Measurements from ENCODE around the gene WNT11. TPM values are rescaled to one million over a fixed set of nuclear protein-coding genes. Genes with fewer than 3 reads are reported as not detected.

WNT11 gene
- polyA plus RNA-seq, 1 donor from 2014 or later, result 2.3 TPM

DNA sequence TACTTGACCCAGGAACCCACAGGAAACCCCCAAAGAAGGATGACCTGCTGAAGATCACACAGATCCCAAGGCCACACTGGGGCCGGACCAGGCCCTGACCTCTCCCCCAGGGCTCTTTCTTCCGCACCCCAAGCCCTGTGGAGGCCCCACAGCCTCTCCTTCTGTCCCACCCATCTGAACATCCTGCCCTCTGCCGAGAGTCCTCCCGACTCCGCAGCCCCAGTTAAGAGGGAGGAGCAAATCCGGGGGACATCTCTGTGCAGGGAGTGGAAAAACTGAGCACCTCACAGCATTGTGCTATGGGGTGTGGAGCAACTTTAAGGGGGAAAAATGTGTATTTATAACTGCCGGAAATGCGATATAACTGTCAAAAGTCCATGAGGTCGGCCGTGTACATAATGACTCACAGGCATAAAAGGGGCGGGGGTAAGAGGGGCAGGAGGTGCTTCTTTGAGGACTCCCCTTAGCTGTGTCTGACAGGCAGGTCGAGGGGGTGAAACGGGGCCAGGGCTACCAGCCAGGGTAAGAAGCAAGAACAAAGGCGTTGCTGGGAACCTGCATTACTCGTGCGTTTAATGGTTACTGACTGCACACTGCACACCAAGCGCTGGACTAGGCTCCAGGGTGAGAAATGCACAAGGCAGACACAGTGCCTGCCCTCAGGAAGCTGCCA, 57.2 kb downstream of the WNT11 start:
- no peak overlapping the region for H2AFZ ChIP-seq (ENCODE audit: low read depth, low read length)
- no peaks in the 10 kb centered on the region for H3F3A ChIP-seq (ENCODE audit: insufficient read depth, low read length, poor library complexity, severe bottlenecking)

DNA sequence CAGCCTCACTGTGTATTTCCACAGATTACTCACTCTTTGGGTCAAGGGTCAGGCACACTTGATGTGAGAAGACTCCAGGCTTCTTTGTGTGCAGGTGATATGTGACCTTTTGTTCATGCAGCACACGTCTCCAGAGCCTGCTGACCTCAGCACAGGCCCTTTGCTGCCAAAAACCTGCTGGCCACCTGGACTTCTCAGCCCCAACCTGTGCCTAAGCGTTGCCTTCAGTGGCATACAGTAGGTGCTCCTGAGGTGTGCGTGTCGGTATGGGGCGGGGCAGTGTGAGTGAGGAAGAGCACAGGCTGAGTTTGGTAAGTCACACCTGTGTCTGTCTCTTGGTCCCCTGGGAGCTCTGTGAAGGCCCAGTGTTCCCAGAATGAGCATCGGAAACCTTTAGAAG, 58.1 kb downstream of the WNT11 start:
- Histone ChIP-seq H3K79me2 (replicated peaks; ENCODE audit: insufficient read depth, low read length) (no peaks in the 10 kb centered on the region), H2AFZ (ENCODE audit: low read depth, low read length) (no peak overlapping the region), H3K9me2 (ENCODE audit: insufficient read depth, low read length) (no peaks in the 10 kb centered on the region), H3K4me3 (ENCODE audit: low read length) (no peak overlapping the region), H3F3A (ENCODE audit: insufficient read depth, low read length, poor library complexity, severe bottlenecking) (no peaks in the 10 kb centered on the region), H3K27ac (ENCODE audit: low read length) (no peak overlapping the region), H3K9ac (ENCODE audit: low read length) (no peak overlapping the region), H3K9me3 (ENCODE audit: low read length) (no peaks in the 10 kb centered on the region), H3K4me2 (ENCODE audit: low read length) (no peak overlapping the region), H3K36me3 (ENCODE audit: insufficient read depth, low read length) (no peaks in the 10 kb centered on the region), H4K20me1 (ENCODE audit: insufficient read depth) (no peaks in the 10 kb centered on the region), H3K27me3 (ENCODE audit: insufficient read depth, low read depth, low read length) (no peaks in the 10 kb centered on the region)
- TF ChIP-seq EZH2 (IDR thresholded peaks at IDR 0.05; ENCODE audit: borderline replicate concordance, insufficient read depth, low read length, poor library complexity, severe bottlenecking), result no peak

More for the DNA sequence above, 57.2 kb downstream of the WNT11 start:
- TF ChIP-seq POLR2AphosphoS5 (IDR thresholded peaks at IDR 0.05) (no peak), TAF1 (IDR thresholded peaks at IDR 0.05; ENCODE audit: low read depth) (no peak), EZH2 (IDR thresholded peaks at IDR 0.05; ENCODE audit: borderline replicate concordance, insufficient read depth, low read length, poor library complexity, severe bottlenecking) (no peak), SMC3 (conservative IDR thresholded peaks at IDR 0.05; ENCODE audit: poor library complexity) (no peak), EP300 (conservative IDR thresholded peaks at IDR 0.05; ENCODE audit: poor library complexity, severe bottlenecking) (no peak), RAD21 (conservative IDR thresholded peaks at IDR 0.05) (no peak)
- TF ChIP-seq, protein P1, sequence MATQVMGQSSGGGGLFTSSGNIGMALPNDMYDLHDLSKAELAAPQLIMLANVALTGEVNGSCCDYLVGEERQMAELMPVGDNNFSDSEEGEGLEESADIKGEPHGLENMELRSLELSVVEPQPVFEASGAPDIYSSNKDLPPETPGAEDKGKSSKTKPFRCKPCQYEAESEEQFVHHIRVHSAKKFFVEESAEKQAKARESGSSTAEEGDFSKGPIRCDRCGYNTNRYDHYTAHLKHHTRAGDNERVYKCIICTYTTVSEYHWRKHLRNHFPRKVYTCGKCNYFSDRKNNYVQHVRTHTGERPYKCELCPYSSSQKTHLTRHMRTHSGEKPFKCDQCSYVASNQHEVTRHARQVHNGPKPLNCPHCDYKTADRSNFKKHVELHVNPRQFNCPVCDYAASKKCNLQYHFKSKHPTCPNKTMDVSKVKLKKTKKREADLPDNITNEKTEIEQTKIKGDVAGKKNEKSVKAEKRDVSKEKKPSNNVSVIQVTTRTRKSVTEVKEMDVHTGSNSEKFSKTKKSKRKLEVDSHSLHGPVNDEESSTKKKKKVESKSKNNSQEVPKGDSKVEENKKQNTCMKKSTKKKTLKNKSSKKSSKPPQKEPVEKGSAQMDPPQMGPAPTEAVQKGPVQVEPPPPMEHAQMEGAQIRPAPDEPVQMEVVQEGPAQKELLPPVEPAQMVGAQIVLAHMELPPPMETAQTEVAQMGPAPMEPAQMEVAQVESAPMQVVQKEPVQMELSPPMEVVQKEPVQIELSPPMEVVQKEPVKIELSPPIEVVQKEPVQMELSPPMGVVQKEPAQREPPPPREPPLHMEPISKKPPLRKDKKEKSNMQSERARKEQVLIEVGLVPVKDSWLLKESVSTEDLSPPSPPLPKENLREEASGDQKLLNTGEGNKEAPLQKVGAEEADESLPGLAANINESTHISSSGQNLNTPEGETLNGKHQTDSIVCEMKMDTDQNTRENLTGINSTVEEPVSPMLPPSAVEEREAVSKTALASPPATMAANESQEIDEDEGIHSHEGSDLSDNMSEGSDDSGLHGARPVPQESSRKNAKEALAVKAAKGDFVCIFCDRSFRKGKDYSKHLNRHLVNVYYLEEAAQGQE (IDR thresholded peaks at IDR 0.05; ENCODE audit: borderline replicate concordance), result no peak
- H4K20me1 ChIP-seq (ENCODE audit: insufficient read depth), result no peaks in the 10 kb centered on the region
- no peak overlapping the region for H3K27ac ChIP-seq (ENCODE audit: low read length)
- H3K9ac ChIP-seq (ENCODE audit: low read length), result no peak overlapping the region
- H3K36me3 ChIP-seq (ENCODE audit: insufficient read depth, low read length), result no peaks in the 10 kb centered on the region
- no peak overlapping the region for H3K4me3 ChIP-seq (ENCODE audit: low read length)
- no peaks in the 10 kb centered on the region for H3K9me3 ChIP-seq (ENCODE audit: low read length)
- H3K27me3 ChIP-seq (ENCODE audit: insufficient read depth, low read depth, low read length), result no peaks in the 10 kb centered on the region
- no peaks in the 10 kb centered on the region for H3K9me2 ChIP-seq (ENCODE audit: insufficient read depth, low read length)
- H3K79me2 ChIP-seq (replicated peaks; ENCODE audit: insufficient read depth, low read length), result no peaks in the 10 kb centered on the region
- no peak overlapping the region for H3K4me2 ChIP-seq (ENCODE audit: low read length)

- Histone ChIP-seq H3K9me3 (ENCODE audit: low read length) (no peaks in the 10 kb centered on the region), H3K27me3 (ENCODE audit: insufficient read depth, low read depth, low read length) (no peaks in the 10 kb centered on the region), H3K9me2 (ENCODE audit: insufficient read depth, low read length) (no peaks in the 10 kb centered on the region), H3F3A (ENCODE audit: insufficient read depth, low read length, poor library complexity, severe bottlenecking) (no peaks in the 10 kb centered on the region), H3K36me3 (ENCODE audit: insufficient read depth, low read length) (no peaks in the 10 kb centered on the region), H3K4me3 (ENCODE audit: low read length) (no peak overlapping the region), H2AFZ (ENCODE audit: low read depth, low read length) (no peak overlapping the region), H3K27ac (ENCODE audit: low read length) (no peak overlapping the region), H3K4me2 (ENCODE audit: low read length) (no peak overlapping the region), H4K20me1 (ENCODE audit: insufficient read depth) (no peaks in the 10 kb centered on the region), H3K79me2 (replicated peaks; ENCODE audit: insufficient read depth, low read length) (no peaks in the 10 kb centered on the region), H3K9ac (ENCODE audit: low read length) (no peak overlapping the region)
- TF ChIP-seq EZH2 (IDR thresholded peaks at IDR 0.05; ENCODE audit: borderline replicate concordance, insufficient read depth, low read length, poor library complexity, severe bottlenecking), result no peak
- TF ChIP-seq RAD21 (conservative IDR thresholded peaks at IDR 0.05), result no peak
- TF ChIP-seq, protein P1 (IDR thresholded peaks at IDR 0.05; ENCODE audit: borderline replicate concordance), result no peak
- TF ChIP-seq SMC3 (conservative IDR thresholded peaks at IDR 0.05; ENCODE audit: poor library complexity), result no peak
- TF ChIP-seq MXI1 (conservative IDR thresholded peaks at IDR 0.05; ENCODE audit: poor library complexity, severe bottlenecking), result no peak
- no peak for TF ChIP-seq CTCF (IDR thresholded peaks at IDR 0.05; ENCODE audit: poor library complexity, severe bottlenecking)
- no peak for TF ChIP-seq POLR2AphosphoS5 (IDR thresholded peaks at IDR 0.05)
- no peak for TF ChIP-seq TAF1 (IDR thresholded peaks at IDR 0.05; ENCODE audit: low read depth)
Measured at GRCh38 chr11:76147106-76147740, 59.1 kb downstream of the WNT11 start.
